Keratinocyte (primary cell): ENCODE data around the gene TENM3. TPM values are rescaled to one million over a fixed set of nuclear protein-coding genes. Genes with fewer than 3 reads are reported as not detected.
"Not testable (repeated sequence)": the region's sequence is repeated elsewhere in the genome, so short reads cannot be mapped to it uniquely, and the experiment has no call there.

Experiments
- DNase-seq: peaks from one replicate; pipeline ENCODE4 v3.0.0-alpha.2; 2011; ENCODE audit warnings: low read depth, missing footprints, low spot score
- FAIRE-seq: peaks from 2 replicates; lab custom pipeline; 2011; peaks lifted over from hg19 to GRCh38; lab: Jason Lieb, UNC
- H2AFZ ChIP-seq: 2 replicates; pipeline ENCODE4 v1.6.0; 2012; ENCODE audit warnings: low read length, control low read depth, inconsistent platforms; ENCODE audit not compliant: control insufficient read depth
- H3K27ac ChIP-seq: 2 replicates; pipeline ENCODE4 v1.5.1; 2011; ENCODE audit warnings: low read length; ENCODE audit not compliant: control insufficient read depth, insufficient read depth
- H3K27me3 ChIP-seq: 3 replicates; pipeline ENCODE4 v1.6.0; 2011; ENCODE audit warnings: low read length; ENCODE audit not compliant: control insufficient read depth, insufficient read depth; ENCODE audit errors: extremely low read depth
- H3K36me3 ChIP-seq, 2 experiments: 2 replicates in 1 of 2; 3 replicates in 1 of 2; pipeline ENCODE4 v1.5.1; 2011; ENCODE audit warnings: low read length in 2 of 2, mild to moderate bottlenecking in 1 of 2; ENCODE audit not compliant: control insufficient read depth in 2 of 2, insufficient read depth in 2 of 2; ENCODE audit errors: extremely low read depth in 1 of 2
- H3K4me1 ChIP-seq: 3 replicates; pipeline ENCODE4 v1.5.1; 2011; ENCODE audit warnings: low read length; ENCODE audit not compliant: control insufficient read depth, insufficient read depth; ENCODE audit errors: extremely low read depth
- H3K4me2 ChIP-seq: 3 replicates; pipeline ENCODE4 v1.6.0; 2011; ENCODE audit warnings: low read depth, low read length; ENCODE audit not compliant: control insufficient read depth, insufficient read depth; ENCODE audit errors: extremely low read depth
- H3K4me3 ChIP-seq, 3 experiments: fragments of 200-600 bp in 1 of 3; sonication (generic) in 1 of 3; 2 replicates in 2 of 3; 3 replicates in 1 of 3; pipeline ENCODE4 v1.5.1; 2011 to 2016; ENCODE audit warnings: low read length in 3 of 3, mild to moderate bottlenecking in 3 of 3, control low read depth in 2 of 3, inconsistent platforms in 1 of 3, low read depth in 1 of 3, mixed read lengths in 1 of 3, mixed run types in 1 of 3, moderate library complexity in 1 of 3; ENCODE audit not compliant: control insufficient read depth in 2 of 3, insufficient read depth in 2 of 3; ENCODE audit errors: extremely low read depth in 1 of 3
- H3K79me2 ChIP-seq: 2 replicates; pipeline ENCODE4 v1.6.0; 2012; ENCODE audit warnings: low read length; ENCODE audit not compliant: control insufficient read depth, insufficient read depth
- H3K9ac ChIP-seq: 3 replicates; pipeline ENCODE4 v1.6.0; 2011; ENCODE audit warnings: low read length; ENCODE audit not compliant: control insufficient read depth, insufficient read depth; ENCODE audit errors: extremely low read depth
- H3K9me1 ChIP-seq: 3 replicates; pipeline ENCODE4 v1.6.0; 2011; ENCODE audit warnings: low read length; ENCODE audit not compliant: control insufficient read depth, insufficient read depth; ENCODE audit errors: extremely low read depth
- H3K9me3 ChIP-seq: 2 replicates; pipeline ENCODE4 v1.5.1; 2012; ENCODE audit warnings: low read depth, low read length; ENCODE audit not compliant: control insufficient read depth
- H4K20me1 ChIP-seq: 3 replicates; pipeline ENCODE4 v1.6.0; 2011; ENCODE audit warnings: low read length; ENCODE audit not compliant: control insufficient read depth, insufficient read depth; ENCODE audit errors: extremely low read depth
- CTCF ChIP-seq, 3 experiments: IDR thresholded peaks in 1 of 3; conservative IDR thresholded peaks in 1 of 3; optimal IDR thresholded peaks in 1 of 3; 2 replicates in 2 of 3; 3 replicates in 1 of 3; pipeline versions ENCODE3 to v1.5.1; 2011; ENCODE audit warnings: low read length in 3 of 3, mild to moderate bottlenecking in 3 of 3, moderate library complexity in 2 of 3, control low read depth in 1 of 3, inconsistent platforms in 1 of 3; ENCODE audit not compliant: insufficient read depth in 2 of 3; ENCODE audit errors: extremely low read depth in 1 of 3
- EZH2 ChIP-seq: IDR thresholded peaks from one replicate; pipeline ENCODE4 v1.6.1; 2012; ENCODE audit warnings: inconsistent platforms, mild to moderate bottlenecking, low read length, moderate library complexity
- dilution Hi-C: fragments of 300-500 bp; cut with MboI; formaldehyde crosslinking; loops from one replicate; pipeline ENCODE4 v1.7.0; 2020; ENCODE audit warnings: low sequenced_read_pairs; ENCODE audit not compliant: extremely low pct_ligation_motif_present
- polyA plus RNA-seq, 5 experiments: library from polyadenylated mRNA; depleted of rRNA in 3 of 5; stranded (reverse) in 3 of 5; stranded (forward) in 1 of 5; unstranded in 1 of 5; fragments of >200 nt; gene quantifications; 1 replicate in 1 of 5; 2 replicates in 3 of 5; 3 replicates in 1 of 5; pipeline versions ENCODE4 v1.2.1 to v1.2.3, GENCODE V29; 2011 to 2012; ENCODE audit warnings: missing spikeins in 2 of 5, low read depth in 1 of 5, low replicate concordance in 1 of 5

The TENM3 gene
- polyA plus RNA-seq, 1 donor (not counting 4 experiments of a cell fraction or from before 2014, with no cell fraction given), result 17.0 TPM

- TF ChIP-seq CTCF (optimal IDR thresholded peaks at IDR 0.05 in 1 of 3, IDR thresholded peaks at IDR 0.05 in 1 of 3, conservative IDR thresholded peaks at IDR 0.05 in 1 of 3; ENCODE audit: extremely low read depth in 1 of 3, insufficient read depth in 2 of 3, low read length in 3 of 3) (no peak), EZH2 (no peak)
- dilution Hi-C loops, result no loop called here
- Histone ChIP-seq H2AFZ (no peak overlapping the region), H3K4me3 (no peak overlapping the region), H3K9ac (no peak overlapping the region), H3K9me1 (no peaks in the 10 kb centered on the region), H3K4me2 (no peak overlapping the region), H3K9me3 (no peaks in the 10 kb centered on the region), H3K4me1 (peaks cover 42% of the 10 kb centered on the region), H3K36me3 (no peaks in the 10 kb centered on the region), H3K79me2 (no peaks in the 10 kb centered on the region), H3K27me3 (no peaks in the 10 kb centered on the region), H3K27ac (no peak overlapping the region), H4K20me1 (no peaks in the 10 kb centered on the region)
- no peak for FAIRE-seq
- DNase-seq, result no peak
These were observed 7.0 kb upstream of the TENM3 start for GRCh38 chr4:182236186-182236585.

- H4K20me1 ChIP-seq, H3K79me2 ChIP-seq, H3K9ac ChIP-seq, FAIRE-seq, dilution Hi-C loops, H2AFZ ChIP-seq, H3K36me3 ChIP-seq, H3K27ac ChIP-seq, DNase-seq, H3K27me3 ChIP-seq, H3K9me1 ChIP-seq, H3K9me3 ChIP-seq, H3K4me2 ChIP-seq, H3K4me3 ChIP-seq: not testable (repeated sequence)
- H3K4me1 ChIP-seq, result peaks cover 37% of the 10 kb centered on the region
These were observed 6.2 kb upstream of the TENM3 start for GRCh38 chr4:182237010-182237409.

- no peaks in the 10 kb centered on the region for H3K9me1 ChIP-seq
- peaks cover 45% of the 10 kb centered on the region for H3K4me1 ChIP-seq
- H3K79me2 ChIP-seq, result no peaks in the 10 kb centered on the region
- no peaks in the 10 kb centered on the region for H3K36me3 ChIP-seq
- peak overlapping the region; percentile 63 for H3K27ac ChIP-seq
- H4K20me1 ChIP-seq, result no peaks in the 10 kb centered on the region
- peak overlapping the region; percentile 3 for H3K9ac ChIP-seq
- DNase-seq (no peak), FAIRE-seq (peak; percentile 41)
- no peak overlapping the region for H2AFZ ChIP-seq
- TF ChIP-seq EZH2 (no peak), CTCF (optimal IDR thresholded peaks at IDR 0.05 in 1 of 3, IDR thresholded peaks at IDR 0.05 in 1 of 3, conservative IDR thresholded peaks at IDR 0.05 in 1 of 3; ENCODE audit: extremely low read depth in 1 of 3, insufficient read depth in 2 of 3, low read length in 3 of 3) (no peak)
- no peak overlapping the region for H3K4me3 ChIP-seq
- no peaks in the 10 kb centered on the region for H3K9me3 ChIP-seq
- no peaks in the 10 kb centered on the region for H3K27me3 ChIP-seq
- dilution Hi-C loops, result no loop called here
- H3K4me2 ChIP-seq, result peak overlapping the region; percentile 51
These were observed 4.8 kb upstream of the TENM3 start for GRCh38 chr4:182238355-182238931.
